GM12874 (cell line): Measurements from ENCODE around the gene DCTPP1.

ENCODE experiments used
- TF ChIP-seq, protein P1 (sequence below): IDR thresholded peaks from 2 replicates; pipeline ENCODE4 v1.5.1; 2011; ENCODE audit warnings: low read depth, mild to moderate bottlenecking, control low read depth, low read length, moderate library complexity; ENCODE audit not compliant: insufficient read depth

DCTPP1 gene

GRCh38 chr16:30443631-30444030 lies 13.8 kb upstream of the DCTPP1 start:
- TF ChIP-seq, protein P1, sequence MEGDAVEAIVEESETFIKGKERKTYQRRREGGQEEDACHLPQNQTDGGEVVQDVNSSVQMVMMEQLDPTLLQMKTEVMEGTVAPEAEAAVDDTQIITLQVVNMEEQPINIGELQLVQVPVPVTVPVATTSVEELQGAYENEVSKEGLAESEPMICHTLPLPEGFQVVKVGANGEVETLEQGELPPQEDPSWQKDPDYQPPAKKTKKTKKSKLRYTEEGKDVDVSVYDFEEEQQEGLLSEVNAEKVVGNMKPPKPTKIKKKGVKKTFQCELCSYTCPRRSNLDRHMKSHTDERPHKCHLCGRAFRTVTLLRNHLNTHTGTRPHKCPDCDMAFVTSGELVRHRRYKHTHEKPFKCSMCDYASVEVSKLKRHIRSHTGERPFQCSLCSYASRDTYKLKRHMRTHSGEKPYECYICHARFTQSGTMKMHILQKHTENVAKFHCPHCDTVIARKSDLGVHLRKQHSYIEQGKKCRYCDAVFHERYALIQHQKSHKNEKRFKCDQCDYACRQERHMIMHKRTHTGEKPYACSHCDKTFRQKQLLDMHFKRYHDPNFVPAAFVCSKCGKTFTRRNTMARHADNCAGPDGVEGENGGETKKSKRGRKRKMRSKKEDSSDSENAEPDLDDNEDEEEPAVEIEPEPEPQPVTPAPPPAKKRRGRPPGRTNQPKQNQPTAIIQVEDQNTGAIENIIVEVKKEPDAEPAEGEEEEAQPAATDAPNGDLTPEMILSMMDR, result no peak

GRCh38 chr16:30439720-30440348 lies 10.0 kb upstream of the DCTPP1 start:
- TF ChIP-seq, protein P1, result no peak

DNA sequence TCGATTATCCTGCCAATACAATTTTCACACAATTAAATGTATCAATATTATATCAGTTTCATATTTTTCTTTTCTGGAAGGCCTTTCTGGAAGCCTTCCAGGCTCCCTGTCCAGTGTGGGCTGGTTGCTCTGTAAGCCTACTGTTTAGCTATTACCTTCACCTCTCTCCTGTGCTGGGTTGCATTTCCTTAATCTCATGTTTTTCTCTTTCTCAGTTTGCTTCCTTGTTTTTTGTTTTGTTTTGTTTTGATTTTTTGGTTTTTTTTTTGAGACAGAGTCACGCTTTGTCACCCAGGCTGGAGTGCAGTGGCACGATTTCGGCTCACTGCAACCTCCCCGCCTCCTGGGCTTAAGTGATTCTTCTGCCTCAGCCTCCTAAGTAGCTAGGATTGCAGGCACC lies 9.0 kb upstream of the DCTPP1 start:
- TF ChIP-seq, protein P1, result no peak

DNA sequence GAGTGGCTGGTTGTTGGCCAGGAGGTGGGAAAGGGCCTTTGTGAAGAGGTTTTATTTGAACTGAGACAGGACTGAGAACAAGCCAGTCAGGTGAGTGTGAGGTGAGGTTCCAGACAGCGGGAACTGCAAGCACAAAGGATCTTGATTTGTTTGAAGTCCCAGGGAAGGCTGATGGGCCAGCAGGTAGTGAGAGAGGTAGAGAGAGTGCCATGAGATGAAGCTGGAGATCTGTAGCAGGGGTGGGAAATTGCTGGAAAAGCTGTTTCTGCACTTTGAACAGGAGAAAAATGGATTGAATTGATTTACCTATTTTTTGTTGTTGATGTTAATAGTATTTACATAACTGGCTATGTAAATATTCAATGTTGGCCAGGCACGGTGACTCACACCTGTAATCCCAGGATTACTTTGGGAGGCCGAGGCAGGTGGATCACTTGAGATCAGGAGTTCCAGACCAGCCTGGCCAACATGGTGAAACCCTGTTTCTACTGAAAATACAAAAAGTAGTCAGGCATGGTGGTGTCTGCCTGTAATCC lies 7.7 kb upstream of the DCTPP1 start:
- TF ChIP-seq, protein P1, result no peak

- TF ChIP-seq, protein P1, result no peak
These were observed 5.0 kb upstream of the DCTPP1 start for GRCh38 chr16:30434852-30435251.

DNA sequence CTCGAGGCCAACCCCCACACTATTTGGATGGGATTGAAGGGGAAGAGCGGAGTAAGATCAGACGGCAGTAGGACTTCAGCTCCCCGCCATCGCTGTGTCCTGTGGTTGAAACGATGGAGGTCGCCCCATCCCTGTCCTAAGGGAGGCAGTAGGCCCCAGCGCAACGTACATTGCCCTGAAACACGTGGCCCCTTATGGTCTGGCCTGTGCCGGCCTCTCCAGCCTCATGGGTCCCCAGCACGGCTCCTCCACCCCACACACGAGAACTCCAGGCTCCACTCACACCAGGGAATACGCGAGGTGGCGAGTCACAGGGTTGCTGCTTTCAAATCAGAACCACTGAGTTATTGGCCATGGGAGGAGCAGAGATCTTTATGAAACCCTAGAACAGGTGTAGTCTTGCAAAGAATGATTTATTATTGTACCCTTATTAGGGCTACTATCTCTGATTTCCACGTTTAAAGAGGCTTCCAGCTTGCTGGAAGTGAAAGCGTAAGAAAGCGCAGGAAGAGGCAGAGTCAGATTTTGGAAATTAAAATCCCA lies 669 bp upstream of the DCTPP1 start:
- TF ChIP-seq, protein P1, result no peak

- TF ChIP-seq, protein P1, result no peak
These were observed 482 bp downstream of the DCTPP1 start for GRCh38 chr16:30429418-30429677.
